Measurements from ENCODE around the gene FOXN1.
"Not testable (repeated sequence)": the region's sequence is repeated elsewhere in the genome, so short reads cannot be mapped to it uniquely, and the experiment has no call there.

Gene FOXN1

GRCh38 chr17:28505986-28506665, at the start of gene FOXN1:
Gene FOXN1, plus strand, starts transcription at chr17:28506348. Its CDS starts 17,622 bp downstream, at chr17:28523970.
- DNase-seq (ENCODE audit: low spot score), result no peak

- no peak for DNase-seq (ENCODE audit: low spot score)
Observed at GRCh38 chr17:28457890-28458289, 48.3 kb upstream of the FOXN1 start.

GRCh38 chr17:28458881-28459280, 47.3 kb upstream of the FOXN1 start:
- not testable (repeated sequence) for DNase-seq (ENCODE audit: low spot score)

GRCh38 chr17:28460901-28461300, 45.2 kb upstream of the FOXN1 start:
- DNase-seq (ENCODE audit: low spot score), result no peak

GRCh38 chr17:28466001-28466400, 40.1 kb upstream of the FOXN1 start:
- DNase-seq (ENCODE audit: low spot score), result no peak

- DNase-seq (ENCODE audit: low spot score), result no peak
Observed at GRCh38 chr17:28466521-28467048, 39.6 kb upstream of the FOXN1 start.

GRCh38 chr17:28467456-28468025, 38.6 kb upstream of the FOXN1 start:
- DNase-seq (ENCODE audit: low spot score), result no peak

- not testable (repeated sequence) for DNase-seq (ENCODE audit: low spot score)
Observed at GRCh38 chr17:28468033-28468735, 38.0 kb upstream of the FOXN1 start.

GRCh38 chr17:28468781-28469180, 37.4 kb upstream of the FOXN1 start:
- no peak for DNase-seq (ENCODE audit: low spot score)

GRCh38 chr17:28469376-28469775, 36.8 kb upstream of the FOXN1 start:
- no peak for DNase-seq (ENCODE audit: low spot score)

GRCh38 chr17:28470266-28470913, 35.8 kb upstream of the FOXN1 start:
- DNase-seq (ENCODE audit: low spot score), result no peak

- DNase-seq (ENCODE audit: low spot score), result no peak
Observed at GRCh38 chr17:28470914-28471366, 35.2 kb upstream of the FOXN1 start.

GRCh38 chr17:28471531-28472342, 34.4 kb upstream of the FOXN1 start:
- DNase-seq (ENCODE audit: low spot score), result no peak

- no peak for DNase-seq (ENCODE audit: low spot score)
Observed at GRCh38 chr17:28472871-28473497, 33.2 kb upstream of the FOXN1 start.

GRCh38 chr17:28473542-28473941, 32.6 kb upstream of the FOXN1 start, which contains the start of gene SLC13A2:
Gene SLC13A2, plus strand, starts transcription at chr17:28473644. Its CDS starts 69 bp downstream, at chr17:28473713.
- no peak for DNase-seq (ENCODE audit: low spot score)

- no peak for DNase-seq (ENCODE audit: low spot score)
Observed at GRCh38 chr17:28474111-28474531, 32.0 kb upstream of the FOXN1 start.

GRCh38 chr17:28475151-28475900, 30.8 kb upstream of the FOXN1 start:
- no peak for DNase-seq (ENCODE audit: low spot score)

- DNase-seq (ENCODE audit: low spot score), result no peak
Observed at GRCh38 chr17:28476076-28476865, 29.9 kb upstream of the FOXN1 start.

- DNase-seq (ENCODE audit: low spot score), result no peak
Observed at GRCh38 chr17:28477928-28478327, 28.2 kb upstream of the FOXN1 start.
